Esophagus (tissue), 2 donors: ENCODE measurements around the gene PPARA. TPM values are rescaled to one million over a fixed set of nuclear protein-coding genes. Genes with fewer than 3 reads are reported as not detected.
A peak's percentile ranks its signal among the peaks of the same experiment; 100 is the strongest.

Experiments used
- H3K27ac ChIP-seq, 2 donors: one replicate each; pipeline ENCODE4 v1.5.1; 2013; ENCODE audit warnings: low read depth in 2 of 2, mild to moderate bottlenecking in 2 of 2, inconsistent platforms in 1 of 2, low read length in 1 of 2, moderate library complexity in 1 of 2
- H3K27me3 ChIP-seq, 2 donors: one replicate each; pipeline ENCODE4 v1.6.1; 2013; ENCODE audit warnings: low read length in 2 of 2, control low read depth in 1 of 2, mild to moderate bottlenecking in 1 of 2; ENCODE audit not compliant: insufficient read depth in 2 of 2, control insufficient read depth in 1 of 2
- H3K36me3 ChIP-seq, 2 donors: one replicate each; pipeline ENCODE4 v1.6.1; 2013; ENCODE audit warnings: low read length in 1 of 2; ENCODE audit not compliant: control insufficient read depth in 2 of 2, insufficient read depth in 2 of 2
- H3K4me1 ChIP-seq, 2 donors: one replicate each; pipeline ENCODE4 v1.6.1; 2013; ENCODE audit warnings: low read length in 1 of 2; ENCODE audit not compliant: control insufficient read depth in 2 of 2, insufficient read depth in 2 of 2
- H3K4me3 ChIP-seq, 2 donors: one replicate each; pipeline ENCODE4 v1.5.1; 2013; ENCODE audit warnings: low read length in 2 of 2, mild to moderate bottlenecking in 2 of 2, low read depth in 1 of 2, moderate library complexity in 1 of 2
- H3K9me3 ChIP-seq, 2 donors: one replicate each; pipeline ENCODE4 v1.6.1; 2013; ENCODE audit warnings: mild to moderate bottlenecking in 2 of 2, low read depth in 1 of 2, low read length in 1 of 2, moderate library complexity in 1 of 2; ENCODE audit not compliant: control insufficient read depth in 2 of 2, insufficient read depth in 1 of 2
- WGBS, 2 donors: extraction: QIAGEN DNeasy Blood & Tissue Kit; methylation state at CpG; one replicate each; pipeline ENCODE4 v1.1.7; 2013; 5-methylcytosine and 5-hydroxymethylcytosine counted together
- polyA plus RNA-seq, 2 donors: library from polyadenylated mRNA; stranded (reverse); fragments of 200-250 nt; gene quantifications; one replicate each; pipeline ENCODE4 v1.2.3, GENCODE V29; 2013
- donor health status: healthy with polysubstance abuse.
- donor health status: Bipolar disorder and iron deficiency.

Gene PPARA
- 1 to 10 TPM; 3.2 to 3.9 TPM for polyA plus RNA-seq

GRCh38 chr22:46150034-46150654 is at the start of gene PPARA:
PPARA (plus strand) TSS chr22:46150526; CDS start chr22:46198384, 47,858 bp downstream.
- no peaks in the 10 kb centered on the region for H3K27me3 ChIP-seq
- H3K27ac ChIP-seq, result peak within 1 kb of the TSS; percentile 87 to 92
- H3K36me3 ChIP-seq, result peaks cover 0 to 2% of the 10 kb centered on the region in 2 donors
- peaks cover 0 to 18% of the 10 kb centered on the region in 2 donors for H3K4me1 ChIP-seq
- H3K9me3 ChIP-seq, result no peaks in the 10 kb centered on the region
- WGBS, 2 donors, result 0 to 1% methylated on average over 39 to 98 of the region's 98 CpGs
- peak within 1 kb of the TSS; percentile 59 to 81 for H3K4me3 ChIP-seq

DNA sequence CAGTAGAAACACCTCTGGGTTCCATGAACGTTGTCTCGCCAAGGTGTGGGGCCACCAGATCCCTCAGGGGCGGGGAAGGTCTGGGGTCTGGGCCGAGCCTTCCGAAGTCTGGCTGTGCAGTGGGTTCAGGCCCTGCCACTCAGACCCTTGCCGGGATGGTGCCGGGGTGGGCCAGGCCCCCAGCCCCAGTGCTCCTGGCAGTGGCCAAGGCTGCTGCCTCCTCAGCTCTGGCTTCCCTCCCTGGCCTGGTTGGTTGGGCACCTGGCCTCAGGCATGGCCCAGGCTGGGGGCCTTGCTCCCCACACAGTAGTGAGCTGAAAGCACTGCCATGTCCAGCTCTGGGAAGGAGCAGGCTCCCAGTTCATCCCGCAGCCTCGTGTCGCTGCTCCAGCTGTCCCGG is 48.2 kb upstream of the PPARA start:
- WGBS, 2 donors, result 63 to 80% methylated on average over 11 of the region's 11 CpGs
- peaks cover 28 to 57% of the 10 kb centered on the region in 2 donors for H3K4me1 ChIP-seq
- peaks cover 8 to 71% of the 10 kb centered on the region in 2 donors for H3K36me3 ChIP-seq
- H3K4me3 ChIP-seq, result no peak overlapping the region
- H3K9me3 ChIP-seq, result no peaks in the 10 kb centered on the region
- no peaks in the 10 kb centered on the region for H3K27me3 ChIP-seq
- peak overlapping the region; percentile 76 to 97 for H3K27ac ChIP-seq

GRCh38 chr22:46102752-46103151 is 47.6 kb upstream of the PPARA start:
- WGBS, 2 donors, result 47 to 54% methylated on average over 13 of the region's 13 CpGs
- Histone ChIP-seq H3K9me3 (no peaks in the 10 kb centered on the region), H3K4me1 (peaks cover 30 to 60% of the 10 kb centered on the region in 2 donors), H3K36me3 (peaks cover 8 to 70% of the 10 kb centered on the region in 2 donors), H3K27me3 (no peaks in the 10 kb centered on the region), H3K4me3 (no peak overlapping the region), H3K27ac (peak overlapping the region; percentile 76 to 97)

GRCh38 chr22:46103181-46103580 is 47.1 kb upstream of the PPARA start:
- H3K36me3 ChIP-seq, result peaks cover 4 to 69% of the 10 kb centered on the region in 2 donors
- no peak overlapping the region for H3K4me3 ChIP-seq
- WGBS, 2 donors, result 74 to 84% methylated on average over 13 of the region's 13 CpGs
- H3K9me3 ChIP-seq, result no peaks in the 10 kb centered on the region
- H3K4me1 ChIP-seq, result peaks cover 33 to 62% of the 10 kb centered on the region in 2 donors
- peak overlapping the region; percentile 76 to 97 for H3K27ac ChIP-seq
- H3K27me3 ChIP-seq, result no peaks in the 10 kb centered on the region

DNA sequence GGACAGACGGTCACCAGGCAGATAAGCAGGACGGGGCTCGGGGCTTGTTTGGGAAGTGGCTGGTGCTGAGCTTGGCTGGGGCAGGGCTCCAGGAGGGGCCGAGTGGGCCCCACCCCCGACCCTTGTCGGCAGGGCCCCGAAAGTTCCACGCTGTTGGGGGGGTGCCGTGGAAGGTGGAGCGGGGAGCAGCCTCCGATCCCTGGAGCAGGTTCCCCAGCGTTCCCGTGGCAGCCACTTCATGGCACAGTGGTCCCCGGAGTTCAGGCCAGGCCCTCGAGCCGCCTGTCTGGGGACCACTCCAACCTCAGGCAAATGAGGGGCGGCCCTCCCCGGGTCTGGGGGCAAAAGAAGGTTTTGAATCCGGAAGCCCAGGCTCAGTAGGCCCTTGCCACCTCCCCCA is 46.7 kb upstream of the PPARA start:
- Histone ChIP-seq H3K36me3 (peaks cover 0 to 67% of the 10 kb centered on the region in 2 donors), H3K4me1 (peaks cover 38 to 66% of the 10 kb centered on the region in 2 donors), H3K4me3 (no peak overlapping the region), H3K27me3 (no peaks in the 10 kb centered on the region), H3K27ac (peak overlapping the region; percentile 76 to 97), H3K9me3 (no peaks in the 10 kb centered on the region)
- WGBS, 2 donors, result 63 to 76% methylated on average over 19 of the region's 19 CpGs

- Histone ChIP-seq H3K9me3 (no peaks in the 10 kb centered on the region), H3K4me1 (peaks cover 40 to 67% of the 10 kb centered on the region in 2 donors), H3K4me3 (no peak overlapping the region), H3K36me3 (peaks cover 0 to 68% of the 10 kb centered on the region in 2 donors), H3K27me3 (no peaks in the 10 kb centered on the region), H3K27ac (peak overlapping the region; percentile 76 to 97)
- 48 to 56% methylated on average over 38 to 40 of the region's 40 CpGs for WGBS, 2 donors
These were observed 46.0 kb upstream of the PPARA start for GRCh38 chr22:46104170-46104880.

GRCh38 chr22:46104881-46105493 is 45.3 kb upstream of the PPARA start:
- Histone ChIP-seq H3K27ac (peak overlapping the region; percentile 76 to 97), H3K36me3 (peaks cover 0 to 69% of the 10 kb centered on the region in 2 donors), H3K4me1 (peaks cover 41 to 65% of the 10 kb centered on the region in 2 donors), H3K4me3 (no peak overlapping the region), H3K9me3 (no peaks in the 10 kb centered on the region), H3K27me3 (no peaks in the 10 kb centered on the region)
- WGBS, 2 donors, result 47% methylated on average over 17 of the region's 17 CpGs

DNA sequence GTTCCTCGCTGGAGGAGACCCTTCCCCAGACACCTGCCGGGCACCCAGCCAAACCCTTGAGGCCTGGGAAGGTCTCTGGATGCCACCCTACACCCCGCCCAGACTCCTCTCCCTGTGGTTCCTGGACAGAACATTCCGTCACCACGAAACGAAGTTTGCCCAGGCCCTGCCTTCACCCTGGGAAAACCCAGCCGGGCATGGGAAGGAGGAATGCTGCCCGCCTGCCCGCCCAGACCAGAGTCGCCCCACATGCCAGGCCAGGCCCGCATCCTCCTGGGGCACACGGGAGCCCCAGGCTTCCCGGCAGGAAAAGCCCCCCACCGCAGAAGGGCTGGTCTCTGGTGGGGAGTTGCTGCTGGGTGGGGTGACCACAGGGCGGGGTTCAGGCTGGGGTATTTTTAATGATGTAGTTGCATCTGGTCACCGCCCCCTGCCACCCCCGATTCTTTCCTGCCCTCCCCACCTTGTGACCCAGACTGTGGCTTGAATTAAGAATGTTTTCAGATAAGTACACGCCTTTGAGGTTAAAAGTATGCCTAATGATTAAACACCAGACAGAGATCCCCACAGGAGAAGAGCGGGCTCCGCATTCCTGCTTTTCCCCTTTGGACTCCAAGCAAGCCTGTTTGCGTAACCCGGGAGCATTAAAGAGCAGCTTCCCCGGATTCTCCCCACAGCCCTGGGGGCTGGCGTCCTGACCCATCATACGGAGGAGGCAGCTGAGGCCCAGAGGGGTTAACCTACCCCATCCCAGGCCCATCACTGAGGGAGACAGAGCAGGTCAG is 44.6 kb upstream of the PPARA start:
- no peaks in the 10 kb centered on the region for H3K9me3 ChIP-seq
- H3K27me3 ChIP-seq, result no peaks in the 10 kb centered on the region
- H3K4me1 ChIP-seq, result peaks cover 46 to 64% of the 10 kb centered on the region in 2 donors
- H3K36me3 ChIP-seq, result peaks cover 0 to 69% of the 10 kb centered on the region in 2 donors
- WGBS, 2 donors, result 35 to 37% methylated on average over 22 to 25 of the region's 25 CpGs
- no peak overlapping the region for H3K4me3 ChIP-seq
- peak overlapping the region; percentile 76 to 97 for H3K27ac ChIP-seq
